ENCODE measurements around the gene MRPL14. TPM values are rescaled to one million over a fixed set of nuclear protein-coding genes. Genes with fewer than 3 reads are reported as not detected.

MRPL14 gene
- total and polyA plus RNA-seq, 2 of the 8 experiments (the other 6 are each of a cell fraction or from before 2014, with no cell fraction given) = 82.0 to 97.1 TPM

DNA sequence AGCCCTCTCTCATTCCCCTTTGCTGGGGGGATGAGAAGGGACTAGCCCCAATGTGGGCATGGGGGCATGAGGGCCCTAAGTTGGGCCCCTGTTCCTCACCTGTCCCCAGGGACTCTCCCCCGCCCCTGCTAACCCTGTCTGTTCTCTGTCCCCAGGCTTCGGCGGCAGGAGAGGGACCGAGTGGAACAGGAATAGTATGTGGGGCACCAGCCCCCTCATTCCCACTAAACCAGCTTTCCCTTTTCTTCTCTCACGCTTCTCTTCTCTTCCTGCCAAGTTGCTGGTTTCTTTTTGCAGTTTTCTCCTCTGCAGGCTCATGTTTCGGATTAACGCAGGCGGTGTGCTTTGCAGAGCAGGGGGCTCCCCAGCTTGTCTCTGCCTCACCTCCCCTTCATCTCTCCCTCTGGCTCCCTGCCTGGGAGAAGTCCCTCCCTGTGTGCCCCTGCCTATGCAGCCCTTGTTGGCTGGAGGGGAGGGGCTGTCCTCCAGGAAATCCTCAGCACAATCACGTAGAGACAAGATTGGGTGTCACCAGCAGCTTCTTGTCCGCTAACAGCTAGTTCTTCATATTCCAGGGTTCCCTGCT lies 8.0 kb upstream of the MRPL14 start:
- Histone ChIP-seq H3K23me2 (ENCODE audit: low read depth, low read length) (no peaks in the 10 kb centered on the region), H2BK12ac (ENCODE audit: low read depth, low read length) (no peak overlapping the region), H3K14ac (ENCODE audit: insufficient read length) (no peak overlapping the region), H4K91ac (replicated peaks; ENCODE audit: insufficient read length, low read length) (no peak overlapping the region), H3K27ac (ENCODE audit: low read depth, low read length) (no peak overlapping the region), H4K20me1 (replicated peaks in 1 of 2; ENCODE audit: control insufficient read depth in 1 of 2, insufficient read depth in 2 of 2, low read length in 2 of 2) (peaks cover 9 to 12% of the 10 kb centered on the region in 2 experiments), H3K36me3 (ENCODE audit: control insufficient read depth in 2 of 4, insufficient read depth in 4 of 4, low read length in 3 of 4) (peaks cover 4 to 13% (median 9%) of the 10 kb centered on the region in 4 experiments), H2AFZ (ENCODE audit: low read length) (no peak overlapping the region), H3K4me2 (ENCODE audit: insufficient read depth in 1 of 2, low read depth in 2 of 2, low read length in 2 of 2) (no peak overlapping the region), H3K27me3 (replicated peaks in 1 of 4; ENCODE audit: control insufficient read depth in 3 of 4, extremely low read depth in 1 of 4, insufficient read depth in 3 of 4, low read length in 3 of 4) (no peaks in the 10 kb centered on the region), H3K4ac (replicated peaks; ENCODE audit: insufficient read length, low read depth, low read length) (no peak overlapping the region), H3K4me1 (replicated peaks in 1 of 4; ENCODE audit: control insufficient read depth in 3 of 4, insufficient read depth in 4 of 4, low read length in 3 of 4) (peaks cover 7 to 18% (median 15%) of the 10 kb centered on the region in 4 experiments), H2BK120ac (replicated peaks; ENCODE audit: low read depth, low read length) (no peak overlapping the region), H4K5ac (ENCODE audit: insufficient read length, low read depth, low read length) (no peak overlapping the region), H4K8ac (ENCODE audit: extremely low read depth, insufficient read depth, low read length) (no peak overlapping the region), H3K4me3 (ENCODE audit: extremely low read depth in 1 of 4, insufficient read depth in 2 of 4, low read depth in 3 of 4, low read length in 4 of 4) (no peak overlapping the region), H3K79me2 (ENCODE audit: control insufficient read depth in 1 of 2, insufficient read depth in 2 of 2, low read length in 2 of 2) (peaks cover 0 to 3% of the 10 kb centered on the region in 2 experiments; a peak in 1 of 4 replicates), H3K9me3 (ENCODE audit: insufficient read depth in 2 of 2, low read depth in 1 of 2, low read length in 1 of 2) (no peaks in the 10 kb centered on the region), H3K18ac (ENCODE audit: extremely low read depth, low read length) (no peak overlapping the region), H2BK5ac (ENCODE audit: low read depth, low read length) (no peak overlapping the region), H3K56ac (replicated peaks; ENCODE audit: insufficient read length, low read depth, low read length) (no peak overlapping the region), H3K23ac (ENCODE audit: insufficient read length) (no peak overlapping the region), H3K79me1 (ENCODE audit: low read depth, low read length) (peaks cover 4% of the 10 kb centered on the region; the same call in 1 of the 2 replicates), H3K9ac (replicated peaks in 1 of 4; ENCODE audit: extremely low read depth in 1 of 4, low read depth in 3 of 4, low read length in 3 of 4) (no peak overlapping the region), H2BK20ac (ENCODE audit: low read length) (no peak overlapping the region), H2AK5ac (ENCODE audit: low read depth, low read length) (no peak overlapping the region), H2BK15ac (ENCODE audit: low read length) (no peak overlapping the region)
- TF ChIP-seq BRCA1 (IDR thresholded peaks at IDR 0.05; ENCODE audit: low read depth, low read length) (no peak), SRF (IDR thresholded peaks at IDR 0.05; ENCODE audit: low read depth, low read length) (no peak), CTBP2 (IDR thresholded peaks at IDR 0.05; ENCODE audit: borderline replicate concordance, insufficient read depth, insufficient read length, low read length) (no peak), KDM4A (IDR thresholded peaks at IDR 0.05; ENCODE audit: low read depth, low read length, severe bottlenecking) (no peak), PHF8 (conservative IDR thresholded peaks at IDR 0.05; ENCODE audit: low read depth, low read length) (no peak), SIN3A (conservative IDR thresholded peaks at IDR 0.05 in 1 of 2, IDR thresholded peaks at IDR 0.05 in 1 of 2; ENCODE audit: low read depth in 1 of 2, low read length in 2 of 2) (no peak), RAD21 (IDR thresholded peaks at IDR 0.05 in 1 of 2, conservative IDR thresholded peaks at IDR 0.05 in 1 of 2; ENCODE audit: low read depth in 2 of 2, low read length in 2 of 2) (no peak), CREB1 (IDR thresholded peaks at IDR 0.05) (no peak), TEAD4 (IDR thresholded peaks at IDR 0.05; ENCODE audit: low read depth, low read length) (no peak)
- FAIRE-seq = no peak
- CTCF ChIA-PET (ENCODE audit: partially characterized antibody) = interaction anchor here (0.5 to 11.1 kb wide), 13 partner anchors 12 to 1603 kb away, joined by 3 to 128 read pairs (median 4); partner anchors contain the start of gene SLC29A1
- 87% methylated on average over 9 of the region's 10 CpGs; no CpG with 5 or more reads in 1 of the 2 experiments for WGBS, 2 experiments (ENCODE audit: extremely low coverage in 1 of 2, insufficient coverage in 1 of 2, insufficient read length in 1 of 2, insufficient replicate concordance in 2 of 2, low coverage in 1 of 2, low lambda C conversion rate in 2 of 2, missing lambda C conversion rate in 1 of 2)
- DNase-seq (ENCODE audit: low read depth in 1 of 2, low spot score in 2 of 2) = no peak
- POLR2A ChIA-PET (ENCODE audit: partially characterized antibody) = interaction anchor here (1.0 to 2.0 kb wide), 3 partner anchors 21 to 121 kb away, joined by 3 to 5 read pairs (median 3); no protein-coding TSS in a partner anchor
